22Rv1 (cell line): ENCODE measurements around the gene UBE2U.

Source experiments
- CTCF ChIP-seq: fragments of 450-650 bp; IDR thresholded peaks from 2 replicates; pipeline ENCODE4 v1.5.1; 2017; ENCODE audit warnings: mild to moderate bottlenecking
- ZFX ChIP-seq: fragments of 450-650 bp; IDR thresholded peaks from 2 replicates; pipeline ENCODE4 v1.6.1; 2017; ENCODE audit warnings: antibody characterized with exemption, borderline replicate concordance

GRCh38 chr1:64243757-64244080, 40.3 kb downstream of the UBE2U start:
- TF ChIP-seq CTCF (no peak), ZFX (no peak)
